Measurements from ENCODE around the gene SHCBP1L. TPM values are rescaled to one million over a fixed set of nuclear protein-coding genes. Genes with fewer than 3 reads are reported as not detected.

The SHCBP1L gene
- not detected for total RNA-seq (ENCODE audit: unreplicated experiment)
- long read RNA-seq = 0 reads

DNA sequence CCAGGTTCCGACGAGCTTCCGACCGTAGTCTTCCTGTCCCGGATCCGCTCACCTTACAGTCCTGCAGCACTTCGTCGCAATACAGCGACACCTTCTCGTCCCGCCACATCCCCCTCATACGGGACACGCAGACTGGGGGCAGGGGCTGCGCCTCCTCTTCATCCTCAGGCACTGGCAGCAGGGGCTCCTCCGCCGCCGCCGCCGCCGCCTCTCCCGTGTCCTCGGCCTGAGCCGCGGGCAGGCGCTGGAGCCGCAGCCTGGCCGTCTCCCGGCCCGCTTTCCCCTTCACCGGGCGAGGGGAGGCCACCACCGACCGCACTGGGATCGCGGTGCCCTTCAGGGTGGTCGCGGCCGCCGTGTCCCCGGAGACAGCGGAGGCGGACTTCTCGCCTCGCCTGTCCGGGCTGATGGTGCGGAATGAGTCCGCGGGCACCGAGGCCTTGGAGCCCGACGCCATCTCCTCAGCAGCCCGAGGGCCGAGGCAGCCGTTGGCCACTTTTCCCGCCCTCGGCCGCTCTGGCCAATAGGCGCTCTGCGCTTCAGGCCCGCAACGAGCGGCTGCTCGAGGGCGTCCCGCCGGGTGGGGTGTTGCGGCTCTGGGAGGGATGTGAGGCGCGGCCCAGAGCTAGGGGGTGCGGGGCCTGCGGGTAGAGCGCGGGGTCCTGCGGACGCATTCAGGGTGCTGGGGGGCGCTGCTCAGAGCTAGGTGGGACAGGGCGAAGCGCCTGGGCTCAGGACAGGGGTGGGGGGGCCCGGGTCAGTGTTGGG, at the start of gene SHCBP1L:
Gene SHCBP1L (minus strand): TSS at position 490 of the 768 bp plus-strand sequence. CDS start 33 bp downstream, at position 457.
- DNase-seq = no peak
- TF ChIP-seq, protein P1, sequence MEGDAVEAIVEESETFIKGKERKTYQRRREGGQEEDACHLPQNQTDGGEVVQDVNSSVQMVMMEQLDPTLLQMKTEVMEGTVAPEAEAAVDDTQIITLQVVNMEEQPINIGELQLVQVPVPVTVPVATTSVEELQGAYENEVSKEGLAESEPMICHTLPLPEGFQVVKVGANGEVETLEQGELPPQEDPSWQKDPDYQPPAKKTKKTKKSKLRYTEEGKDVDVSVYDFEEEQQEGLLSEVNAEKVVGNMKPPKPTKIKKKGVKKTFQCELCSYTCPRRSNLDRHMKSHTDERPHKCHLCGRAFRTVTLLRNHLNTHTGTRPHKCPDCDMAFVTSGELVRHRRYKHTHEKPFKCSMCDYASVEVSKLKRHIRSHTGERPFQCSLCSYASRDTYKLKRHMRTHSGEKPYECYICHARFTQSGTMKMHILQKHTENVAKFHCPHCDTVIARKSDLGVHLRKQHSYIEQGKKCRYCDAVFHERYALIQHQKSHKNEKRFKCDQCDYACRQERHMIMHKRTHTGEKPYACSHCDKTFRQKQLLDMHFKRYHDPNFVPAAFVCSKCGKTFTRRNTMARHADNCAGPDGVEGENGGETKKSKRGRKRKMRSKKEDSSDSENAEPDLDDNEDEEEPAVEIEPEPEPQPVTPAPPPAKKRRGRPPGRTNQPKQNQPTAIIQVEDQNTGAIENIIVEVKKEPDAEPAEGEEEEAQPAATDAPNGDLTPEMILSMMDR (IDR thresholded peaks at IDR 0.05; ENCODE audit: partially characterized antibody, unreplicated experiment) = no peak
- Mint-ChIP-seq H3K4me3 (ENCODE audit: unreplicated experiment) (no peak within 1 kb of the TSS), H3K36me3 (ENCODE audit: unreplicated experiment) (no peaks in the 10 kb centered on the region), H3K9me3 (ENCODE audit: unreplicated experiment) (no peaks in the 10 kb centered on the region), H3K27ac (ENCODE audit: unreplicated experiment) (no peak within 1 kb of the TSS), H3K4me1 (ENCODE audit: low read depth, unreplicated experiment) (peaks cover 6% of the 10 kb centered on the region), H3K27me3 (ENCODE audit: unreplicated experiment) (no peaks in the 10 kb centered on the region)

DNA sequence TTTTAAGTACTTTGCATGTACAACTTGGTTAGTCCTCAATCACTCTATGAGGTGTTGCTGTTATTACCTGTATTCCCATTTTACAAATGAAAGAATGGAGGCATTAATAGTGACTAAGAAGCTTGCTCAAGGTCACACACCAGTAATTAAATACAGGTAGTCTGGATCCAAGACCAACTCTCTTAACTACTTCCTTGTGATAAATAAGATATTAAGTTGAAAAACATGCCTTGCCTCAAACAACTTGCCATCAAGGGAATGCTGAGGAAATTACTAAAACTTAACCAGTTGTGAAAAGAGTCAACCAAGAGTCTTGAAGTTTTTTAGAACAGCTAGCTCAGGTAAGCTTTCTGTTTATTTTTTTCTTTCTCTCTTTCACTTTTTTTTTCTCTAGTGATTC, 49.3 kb upstream of the SHCBP1L start:
- Mint-ChIP-seq H3K9me3 (ENCODE audit: unreplicated experiment) (no peaks in the 10 kb centered on the region), H3K27ac (ENCODE audit: unreplicated experiment) (no peak overlapping the region), H3K27me3 (ENCODE audit: unreplicated experiment) (no peaks in the 10 kb centered on the region), H3K4me3 (ENCODE audit: unreplicated experiment) (no peak overlapping the region), H3K4me1 (ENCODE audit: low read depth, unreplicated experiment) (no peaks in the 10 kb centered on the region), H3K36me3 (ENCODE audit: unreplicated experiment) (no peaks in the 10 kb centered on the region)
- TF ChIP-seq, protein P1 (IDR thresholded peaks at IDR 0.05; ENCODE audit: partially characterized antibody, unreplicated experiment) = no peak
- no peak for DNase-seq

DNA sequence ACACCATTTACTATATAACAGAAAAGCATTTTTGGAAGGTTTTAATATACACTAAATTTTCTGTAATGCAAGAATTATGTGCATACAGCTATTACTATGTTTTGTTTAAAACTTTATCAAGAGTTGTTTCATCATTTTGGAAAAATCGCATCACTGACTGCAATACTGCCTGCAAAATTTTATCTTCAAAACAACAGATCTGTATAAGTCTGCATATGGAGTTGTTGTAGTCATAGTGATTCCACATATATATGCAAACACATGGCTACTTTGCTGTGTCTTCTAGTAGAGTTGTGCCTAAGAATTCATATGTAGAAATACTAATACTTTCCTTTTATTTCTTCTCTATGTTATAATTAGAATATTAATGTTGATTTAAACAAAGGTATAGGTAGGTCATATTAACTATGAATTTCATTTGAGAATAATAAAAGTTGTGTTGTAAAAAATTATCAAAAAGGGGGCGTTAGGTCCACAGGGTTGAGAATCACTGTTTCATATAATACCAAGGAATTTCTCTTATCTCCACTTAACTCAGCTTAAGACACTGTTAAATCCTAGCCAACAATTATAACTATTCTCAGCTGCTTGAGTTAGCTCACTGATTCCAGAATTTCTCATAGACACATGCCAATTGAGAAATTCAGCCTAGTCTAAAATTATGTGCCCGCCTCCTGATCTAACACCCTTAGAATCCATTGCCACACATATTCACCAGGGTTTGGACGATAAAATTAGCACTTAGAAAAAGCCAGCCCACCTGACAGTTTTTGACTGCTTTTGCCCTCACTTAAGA, 47.4 kb upstream of the SHCBP1L start:
- no peak overlapping the region for H3K27ac Mint-ChIP-seq (ENCODE audit: unreplicated experiment)
- TF ChIP-seq, protein P1 (IDR thresholded peaks at IDR 0.05; ENCODE audit: partially characterized antibody, unreplicated experiment) = no peak
- DNase-seq = no peak
- no peaks in the 10 kb centered on the region for H3K4me1 Mint-ChIP-seq (ENCODE audit: low read depth, unreplicated experiment)
- no peaks in the 10 kb centered on the region for H3K27me3 Mint-ChIP-seq (ENCODE audit: unreplicated experiment)
- no peak overlapping the region for H3K4me3 Mint-ChIP-seq (ENCODE audit: unreplicated experiment)
- H3K9me3 Mint-ChIP-seq (ENCODE audit: unreplicated experiment) = no peaks in the 10 kb centered on the region
- H3K36me3 Mint-ChIP-seq (ENCODE audit: unreplicated experiment) = no peaks in the 10 kb centered on the region

DNA sequence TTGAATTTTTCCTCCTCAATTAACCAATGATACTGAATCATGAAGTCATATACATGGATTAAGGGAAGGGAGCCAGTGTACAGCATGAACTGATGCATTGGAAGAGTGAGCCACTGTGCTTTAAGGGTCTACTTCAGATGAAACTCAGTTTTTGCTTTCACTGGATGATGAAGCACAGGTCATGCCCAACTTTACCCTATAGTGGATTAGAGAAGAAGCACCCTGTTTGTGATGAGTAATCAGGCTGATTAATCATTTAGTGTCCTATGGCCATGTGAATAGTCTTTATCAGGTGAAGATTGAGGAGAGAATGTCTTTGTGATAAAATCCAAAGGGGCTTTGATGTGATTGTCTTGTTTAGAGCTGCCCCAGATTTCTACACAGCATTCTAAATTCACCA, 45.5 kb upstream of the SHCBP1L start:
- Mint-ChIP-seq H3K9me3 (ENCODE audit: unreplicated experiment) (no peaks in the 10 kb centered on the region), H3K27me3 (ENCODE audit: unreplicated experiment) (no peaks in the 10 kb centered on the region), H3K36me3 (ENCODE audit: unreplicated experiment) (no peaks in the 10 kb centered on the region), H3K4me1 (ENCODE audit: low read depth, unreplicated experiment) (no peaks in the 10 kb centered on the region), H3K27ac (ENCODE audit: unreplicated experiment) (no peak overlapping the region), H3K4me3 (ENCODE audit: unreplicated experiment) (no peak overlapping the region)
- TF ChIP-seq, protein P1 (IDR thresholded peaks at IDR 0.05; ENCODE audit: partially characterized antibody, unreplicated experiment) = no peak
- DNase-seq = no peak

DNA sequence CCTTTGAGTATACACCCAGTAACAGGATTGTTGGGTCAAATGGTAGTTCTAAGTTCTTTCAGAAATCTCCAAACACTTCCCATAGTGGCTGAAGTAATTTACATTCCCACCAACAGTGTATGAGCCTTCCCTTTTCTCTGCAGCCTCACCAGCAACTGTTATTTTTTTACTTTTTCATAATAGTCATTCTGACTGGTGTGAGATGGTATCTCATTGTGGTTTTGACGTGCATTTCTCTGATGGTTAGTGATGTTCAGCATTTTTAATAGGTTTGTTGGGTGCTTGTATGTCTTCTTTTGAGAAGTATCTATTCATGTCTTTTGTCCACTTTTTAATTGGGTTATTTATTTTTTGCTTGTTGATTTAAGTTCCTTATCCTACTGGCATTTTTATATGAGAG, 43.9 kb upstream of the SHCBP1L start:
- Mint-ChIP-seq H3K4me1 (ENCODE audit: low read depth, unreplicated experiment) (no peaks in the 10 kb centered on the region), H3K36me3 (ENCODE audit: unreplicated experiment) (no peaks in the 10 kb centered on the region), H3K4me3 (ENCODE audit: unreplicated experiment) (no peak overlapping the region), H3K9me3 (ENCODE audit: unreplicated experiment) (no peaks in the 10 kb centered on the region), H3K27me3 (ENCODE audit: unreplicated experiment) (no peaks in the 10 kb centered on the region), H3K27ac (ENCODE audit: unreplicated experiment) (no peak overlapping the region)
- no peak for DNase-seq
- TF ChIP-seq, protein P1 (IDR thresholded peaks at IDR 0.05; ENCODE audit: partially characterized antibody, unreplicated experiment) = no peak
